HG03342 (cell line): ENCODE results near the gene PCSK6.

Source experiments
- ATAC-seq: cut with Tn5 transposase; IDR thresholded peaks from one replicate; pipeline ENCODE4 v1.9.1; 2021; ENCODE audit warnings: mild to moderate bottlenecking, moderate library complexity; ENCODE audit not compliant: unreplicated experiment

The PCSK6 gene

GRCh38 chr15:101264011-101264410 lies 225.5 kb downstream of the PCSK6 start:
- no peak for ATAC-seq

DNA sequence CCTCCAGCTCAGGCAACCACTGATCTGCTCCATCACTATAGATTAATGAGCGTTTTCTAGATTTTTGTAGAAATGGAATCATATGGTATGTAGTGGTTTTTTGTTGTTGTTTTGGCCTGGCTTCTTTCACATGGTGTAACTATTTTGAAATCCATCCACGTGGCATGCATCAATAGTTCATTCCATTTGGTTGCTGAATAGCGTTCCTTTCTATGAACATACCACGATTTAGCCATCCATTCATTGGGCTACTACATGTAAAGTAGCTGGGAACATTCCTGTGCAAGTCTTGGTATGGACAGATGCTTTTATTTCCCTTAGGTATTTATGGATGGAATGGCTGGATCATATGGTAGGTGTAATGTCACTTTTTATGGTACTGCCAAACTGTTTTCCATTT lies 227.0 kb downstream of the PCSK6 start:
- no peak for ATAC-seq

- ATAC-seq = no peak
These were observed 231.0 kb downstream of the PCSK6 start for GRCh38 chr15:101258238-101259144.

- ATAC-seq = no peak
These were observed 232.8 kb downstream of the PCSK6 start for GRCh38 chr15:101256757-101257156.

DNA sequence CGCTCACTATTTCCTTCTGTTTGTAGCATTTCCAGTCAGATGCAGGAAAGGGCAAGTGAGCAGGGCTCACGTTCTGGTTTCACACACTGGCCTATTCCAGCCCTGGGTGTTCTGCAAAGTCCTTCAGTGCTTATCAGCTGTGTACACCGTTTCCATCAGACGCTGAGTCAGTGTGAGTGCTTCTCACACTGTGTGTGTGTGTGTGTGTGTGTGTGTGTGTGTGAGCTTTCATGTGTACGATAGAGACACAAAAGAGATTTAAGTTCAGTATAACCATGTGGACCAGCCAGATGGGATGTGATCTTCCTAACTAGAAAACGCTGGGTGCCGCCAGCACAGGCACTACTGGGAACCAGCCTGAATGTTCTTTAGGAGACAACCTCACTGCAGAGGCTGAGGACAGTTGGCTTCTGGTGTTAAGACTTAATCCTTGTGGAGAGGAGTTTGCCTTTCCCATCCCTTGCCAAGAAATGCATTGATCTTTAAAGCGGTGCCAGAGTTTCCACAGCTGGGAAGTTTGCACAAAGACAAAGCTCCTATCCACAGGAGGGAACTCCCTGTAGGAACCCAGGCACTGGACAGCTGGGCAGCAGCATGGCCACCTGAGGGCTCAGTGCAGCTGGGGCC lies 233.8 kb downstream of the PCSK6 start:
- ATAC-seq = no peak

GRCh38 chr15:101255051-101255395 lies 234.5 kb downstream of the PCSK6 start:
- ATAC-seq = no peak

DNA sequence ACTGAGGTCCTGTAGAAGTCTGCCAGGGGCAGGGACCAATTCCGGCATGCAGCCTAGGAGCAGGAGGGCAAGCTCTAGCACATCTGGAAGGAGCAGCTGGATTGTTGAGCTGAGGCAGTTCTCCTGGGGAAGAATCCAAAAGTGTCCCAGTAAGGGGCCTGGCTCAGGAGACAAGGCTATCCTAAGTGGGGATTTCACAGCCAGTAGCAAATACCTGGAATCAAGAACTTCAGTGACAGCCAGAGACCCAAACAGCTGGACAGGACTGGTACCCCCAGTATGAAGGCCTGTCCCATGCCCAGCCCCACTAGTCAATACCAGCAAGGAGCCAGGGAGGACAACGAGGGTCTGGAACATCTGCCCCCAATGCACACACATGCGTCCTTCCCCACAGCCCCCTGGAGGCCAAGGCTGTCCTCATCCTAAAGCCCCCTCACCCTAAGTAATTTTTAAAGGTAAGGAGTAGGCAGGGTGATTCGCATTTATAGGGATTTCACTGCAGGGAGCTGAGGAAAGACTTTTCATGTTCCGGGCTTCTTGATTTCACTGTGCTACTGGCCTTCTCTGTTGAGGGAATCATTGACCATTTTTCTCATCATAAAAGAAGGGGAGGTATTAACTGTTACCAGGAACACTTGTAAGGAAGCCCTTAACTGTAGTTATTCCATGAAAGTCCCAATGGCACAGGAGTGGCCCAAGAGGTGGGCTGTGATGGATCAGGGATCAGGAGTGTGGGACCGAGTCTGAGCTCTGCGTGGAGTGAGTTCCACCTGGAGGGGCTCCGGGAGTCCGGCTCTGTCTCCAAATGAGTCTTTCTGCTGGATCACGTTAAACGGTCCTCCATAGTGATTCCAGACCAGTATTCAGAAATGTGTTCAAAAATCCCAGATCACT lies 235.1 kb downstream of the PCSK6 start:
- ATAC-seq = no peak
